Measurements from ENCODE around the gene KISS1R. TPM values are rescaled to one million over a fixed set of nuclear protein-coding genes. Genes with fewer than 3 reads are reported as not detected.

KISS1R gene
- total RNA-seq, 2 donors from 2014 or later: 3.3 TPM; not detected in 1

- Histone ChIP-seq H3K36me3 (replicated peaks in 1 of 2; ENCODE audit: insufficient read depth in 1 of 2, low read depth in 2 of 2) (peaks cover 2 to 8% of the 10 kb centered on the region in 2 donors), H3K4me3 (no peak overlapping the region), H3K4me1 (peaks cover 3% of the 10 kb centered on the region), H3K27me3 (no peaks in the 10 kb centered on the region), H3K9me3 (no peaks in the 10 kb centered on the region), H3K27ac (peak overlapping the region in 1 of 4 donors; percentile 30)
- ATAC-seq: no peak
- 92 to 97% methylated on average over 8 of the region's 8 CpGs for WGBS, 2 donors
- intact Hi-C loops (cut with DNase I): no loop called here
- DNase-seq: no peak
- TF ChIP-seq CTCF (IDR thresholded peaks at IDR 0.05) (no peak), POLR2A (IDR thresholded peaks at IDR 0.05) (no peak)
These were observed 46.8 kb upstream of the KISS1R start for GRCh38 chr19:870314-870713.

GRCh38 chr19:870963-871401 lies 46.2 kb upstream of the KISS1R start:
- peak in 1 of 4 donors; percentile 53 for DNase-seq
- no peak overlapping the region for H3K4me3 ChIP-seq
- ATAC-seq: no peak
- peaks cover 3% of the 10 kb centered on the region for H3K4me1 ChIP-seq
- intact Hi-C loops (cut with DNase I): no loop called here
- no peaks in the 10 kb centered on the region for H3K9me3 ChIP-seq
- 73 to 84% methylated on average over 8 to 27 of the region's 28 CpGs for WGBS, 2 donors
- TF ChIP-seq POLR2A (IDR thresholded peaks at IDR 0.05) (no peak), CTCF (IDR thresholded peaks at IDR 0.05) (no peak)
- peaks cover 2 to 8% of the 10 kb centered on the region in 2 donors for H3K36me3 ChIP-seq (replicated peaks in 1 of 2; ENCODE audit: insufficient read depth in 1 of 2, low read depth in 2 of 2)
- H3K27me3 ChIP-seq: no peaks in the 10 kb centered on the region
- H3K27ac ChIP-seq: no peak overlapping the region

GRCh38 chr19:871446-872265 lies 45.5 kb upstream of the KISS1R start:
- peaks cover 2 to 8% of the 10 kb centered on the region in 2 donors for H3K36me3 ChIP-seq (replicated peaks in 1 of 2; ENCODE audit: insufficient read depth in 1 of 2, low read depth in 2 of 2)
- no peak overlapping the region for H3K27ac ChIP-seq
- peaks cover 3% of the 10 kb centered on the region for H3K4me1 ChIP-seq
- no peaks in the 10 kb centered on the region for H3K27me3 ChIP-seq
- no peak overlapping the region for H3K4me3 ChIP-seq
- TF ChIP-seq POLR2A (IDR thresholded peaks at IDR 0.05): no peak
- no peak for TF ChIP-seq CTCF (IDR thresholded peaks at IDR 0.05)
- no peak for ATAC-seq
- H3K9me3 ChIP-seq: no peaks in the 10 kb centered on the region
- WGBS, 2 donors: 91 to 93% methylated on average over 15 to 18 of the region's 33 CpGs
- intact Hi-C loops (cut with DNase I): no loop called here
- DNase-seq: no peak

GRCh38 chr19:872266-872951 lies 44.7 kb upstream of the KISS1R start:
- Histone ChIP-seq H3K27me3 (no peaks in the 10 kb centered on the region), H3K4me3 (no peak overlapping the region), H3K27ac (no peak overlapping the region), H3K4me1 (peaks cover 3% of the 10 kb centered on the region), H3K9me3 (no peaks in the 10 kb centered on the region), H3K36me3 (replicated peaks in 1 of 2; ENCODE audit: insufficient read depth in 1 of 2, low read depth in 2 of 2) (peaks cover 4 to 8% of the 10 kb centered on the region in 2 donors)
- intact Hi-C loops (cut with DNase I): no loop called here
- DNase-seq (peak in 1 of 4 donors; percentile 34), ATAC-seq (no peak)
- TF ChIP-seq POLR2A (IDR thresholded peaks at IDR 0.05) (no peak), CTCF (IDR thresholded peaks at IDR 0.05) (no peak)
- WGBS, 2 donors: 87 to 88% methylated on average over 25 to 26 of the region's 27 CpGs
